ENCODE measurements around the gene C17orf100. TPM values are rescaled to one million over a fixed set of nuclear protein-coding genes. Genes with fewer than 3 reads are reported as not detected.
"Not testable (repeated sequence)": the region's sequence is repeated elsewhere in the genome, so short reads cannot be mapped to it uniquely, and the experiment has no call there.

Gene C17orf100
- polyA plus RNA-seq, 4 donors: 9.0 to 12.4 (median 11.1) TPM

GRCh38 chr17:6688944-6689343 is 37.4 kb downstream of the C17orf100 start:
- no peak for DNase-seq (ENCODE audit: low read depth in 4 of 4, low spot score in 2 of 4)

- DNase-seq (ENCODE audit: low read depth in 4 of 4, low spot score in 2 of 4): no peak
Measured at GRCh38 chr17:6690641-6691040, 39.1 kb downstream of the C17orf100 start.

- DNase-seq (ENCODE audit: low read depth in 4 of 4, low spot score in 2 of 4): no peak
Measured at GRCh38 chr17:6691546-6691945, 40.0 kb downstream of the C17orf100 start.

- not testable (repeated sequence) for DNase-seq (ENCODE audit: low read depth in 4 of 4, low spot score in 2 of 4)
Measured at GRCh38 chr17:6691958-6692357, 40.4 kb downstream of the C17orf100 start.

- DNase-seq (ENCODE audit: low read depth in 4 of 4, low spot score in 2 of 4): no peak
Measured at GRCh38 chr17:6695051-6695450, 43.5 kb downstream of the C17orf100 start.

GRCh38 chr17:6695565-6695964 is 44.0 kb downstream of the C17orf100 start:
- DNase-seq (ENCODE audit: low read depth in 4 of 4, low spot score in 2 of 4): no peak

- no peak for DNase-seq (ENCODE audit: low read depth in 4 of 4, low spot score in 2 of 4)
Measured at GRCh38 chr17:6696906-6697305, 45.3 kb downstream of the C17orf100 start.

GRCh38 chr17:6698004-6698403 is 46.4 kb downstream of the C17orf100 start:
- DNase-seq (ENCODE audit: low read depth in 4 of 4, low spot score in 2 of 4): no peak

GRCh38 chr17:6699997-6700947 is 48.7 kb downstream of the C17orf100 start:
- no peak for DNase-seq (ENCODE audit: low read depth in 4 of 4, low spot score in 2 of 4)

- no peak for DNase-seq (ENCODE audit: low read depth in 4 of 4, low spot score in 2 of 4)
Measured at GRCh38 chr17:6700948-6701307, 49.4 kb downstream of the C17orf100 start.

GRCh38 chr17:6701719-6702118 is 50.2 kb downstream of the C17orf100 start:
- no peak for DNase-seq (ENCODE audit: low read depth in 4 of 4, low spot score in 2 of 4)

- DNase-seq (ENCODE audit: low read depth in 4 of 4, low spot score in 2 of 4): no peak
Measured at GRCh38 chr17:6702567-6703215, 51.1 kb downstream of the C17orf100 start.

Other genes with a start within 250 kb of the C17orf100 start
- under 1 TPM in 2 of 4 donors, not detected in 2; 0.05 to 0.13 TPM for gene AIPL1, start 216.6 kb upstream of the C17orf100 start, polyA plus RNA-seq (ENCODE audit: insufficient read length in 4 of 4)
- 10 to 100 TPM; 19.5 to 31.3 (median 25.8) TPM for gene PIMREG, start 207.3 kb upstream of the C17orf100 start, polyA plus RNA-seq (ENCODE audit: insufficient read length in 4 of 4)
- gene PITPNM3, start 95.2 kb upstream of the C17orf100 start, polyA plus RNA-seq (ENCODE audit: insufficient read length in 4 of 4): 10 to 100 TPM in 2 of 4 donors, 1 to 10 TPM in 2; 8.3 to 11.6 (median 10.0) TPM
- gene KIAA0753, start 11.1 kb upstream of the C17orf100 start, polyA plus RNA-seq (ENCODE audit: insufficient read length in 4 of 4): 10 to 100 TPM; 25.3 to 42.2 (median 37.9) TPM
- 10 to 100 TPM; 76.6 to 99.2 (median 88.3) TPM for gene TXNDC17, start 10.7 kb upstream of the C17orf100 start, polyA plus RNA-seq (ENCODE audit: insufficient read length in 4 of 4)
- gene MED31, start 157 bp upstream of the C17orf100 start, polyA plus RNA-seq (ENCODE audit: insufficient read length in 4 of 4): 10 to 100 TPM; 20.8 to 26.2 (median 24.2) TPM
- gene SLC13A5, start 61.6 kb downstream of the C17orf100 start, polyA plus RNA-seq (ENCODE audit: insufficient read length in 4 of 4): 1 to 10 TPM in 3 of 4 donors, under 1 TPM in 1; 0.81 to 4.8 (median 3.3) TPM
- 10 to 100 TPM in 2 of 4 donors, 1 to 10 TPM in 2; 5.3 to 15.2 (median 10.5) TPM for gene XAF1, start 104.3 kb downstream of the C17orf100 start, polyA plus RNA-seq (ENCODE audit: insufficient read length in 4 of 4)
- under 1 TPM; 0.09 to 0.19 (median 0.15) TPM for gene FBXO39, start 124.5 kb downstream of the C17orf100 start, polyA plus RNA-seq (ENCODE audit: insufficient read length in 4 of 4)
- gene TEKT1, start 180.0 kb downstream of the C17orf100 start, polyA plus RNA-seq (ENCODE audit: insufficient read length in 4 of 4): under 1 TPM; 0.47 to 0.94 (median 0.65) TPM